ENCODE measurements around the gene L3MBTL1.

Gene L3MBTL1

DNA sequence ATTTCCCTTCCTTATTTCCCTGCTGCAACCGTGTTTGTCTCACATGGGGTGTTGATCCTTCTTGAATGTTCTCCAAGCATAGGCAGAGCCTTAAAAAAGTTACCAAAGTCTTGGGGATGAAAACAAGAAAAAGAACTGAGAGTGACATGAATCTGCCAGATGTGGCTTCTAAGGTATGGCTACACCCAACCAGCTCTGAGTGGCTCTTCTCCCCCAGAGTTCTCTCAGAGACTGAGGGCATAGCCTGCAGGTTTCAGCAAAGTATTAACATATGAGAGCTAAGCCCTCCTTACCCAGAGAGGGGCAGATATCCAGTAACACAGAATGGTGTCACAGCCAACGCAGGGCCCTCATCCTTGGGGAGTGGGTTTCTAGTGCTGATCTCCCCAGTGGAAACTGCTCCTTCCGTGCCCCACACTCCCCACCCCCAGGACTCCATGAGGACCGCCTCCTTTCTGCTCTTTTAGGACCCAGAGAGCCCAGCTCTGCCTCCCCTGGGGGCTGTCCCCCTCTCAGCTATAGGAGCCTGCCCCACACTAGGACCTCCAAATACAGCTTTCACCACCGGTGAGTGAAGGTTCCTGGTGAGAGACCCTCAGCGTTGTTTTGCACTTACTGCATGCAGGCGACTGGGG, 28.0 kb downstream of the L3MBTL1 start:
- DNase-seq (ENCODE audit: low read depth in 2 of 2), result no peak

DNA sequence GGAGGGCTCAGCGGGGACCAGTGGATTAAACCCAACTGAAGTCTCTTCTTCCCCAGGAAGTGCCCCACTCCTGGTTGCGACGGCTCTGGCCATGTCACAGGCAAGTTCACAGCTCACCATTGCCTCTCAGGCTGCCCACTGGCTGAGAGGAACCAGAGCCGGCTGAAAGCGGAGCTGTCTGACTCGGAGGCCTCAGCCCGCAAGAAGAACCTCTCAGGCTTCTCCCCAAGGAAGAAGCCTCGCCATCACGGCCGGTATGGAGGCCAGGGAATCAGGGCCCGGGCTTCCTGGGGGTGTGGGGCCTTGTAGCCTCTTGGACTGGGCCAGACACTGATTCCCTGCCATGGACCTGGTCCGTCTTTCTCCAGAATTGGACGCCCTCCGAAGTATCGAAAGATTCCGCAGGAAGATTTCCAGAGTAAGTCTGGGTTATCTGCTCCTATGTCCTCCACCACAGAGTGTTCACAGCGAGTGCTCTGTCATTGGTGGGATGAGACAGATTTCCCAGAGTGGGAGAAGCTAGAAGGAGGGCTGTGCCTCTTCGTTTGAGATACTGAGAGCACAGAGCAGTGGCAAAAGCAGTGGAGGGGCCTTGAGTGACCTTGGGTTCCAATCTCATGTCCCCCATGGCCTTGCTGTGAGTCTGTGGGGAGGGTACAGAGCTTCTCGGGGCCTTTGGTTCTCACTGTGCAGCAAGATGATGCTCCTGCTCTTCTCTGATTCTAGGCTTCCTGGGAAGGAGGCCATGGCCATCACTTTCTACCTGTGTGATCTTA, 28.7 kb downstream of the L3MBTL1 start:
- DNase-seq (ENCODE audit: low read depth in 2 of 2), result no peak

DNA sequence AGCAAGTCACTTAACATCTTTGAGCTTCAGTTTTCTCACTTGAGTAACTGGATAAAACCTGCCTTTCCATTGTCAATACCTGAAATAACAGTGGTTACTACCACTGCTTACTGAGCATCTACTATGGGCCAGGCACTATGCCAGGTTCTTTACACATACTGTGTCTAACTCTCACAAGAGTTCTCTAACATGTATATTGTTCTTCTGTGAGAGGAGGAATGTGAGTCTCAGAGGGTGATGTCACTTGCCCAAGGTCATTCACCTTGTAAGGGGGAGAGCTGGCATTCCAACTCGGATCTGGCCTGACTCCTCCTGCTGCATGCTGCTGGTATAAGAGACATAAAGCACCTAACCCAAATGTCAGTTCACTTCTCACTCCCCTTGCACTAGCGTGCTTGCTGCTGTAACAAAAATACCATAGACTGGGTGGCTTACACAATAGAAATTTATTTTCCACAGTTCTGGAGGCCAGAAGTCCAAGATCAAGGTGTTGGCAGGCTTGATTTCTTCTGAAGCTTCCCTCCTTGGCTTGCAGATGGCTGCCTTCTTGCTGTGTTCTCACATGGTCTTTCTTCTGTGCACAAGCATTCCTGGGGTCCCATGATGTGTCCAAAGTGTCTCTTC, 29.4 kb downstream of the L3MBTL1 start:
- no peak for DNase-seq (ENCODE audit: low read depth in 2 of 2)

DNA sequence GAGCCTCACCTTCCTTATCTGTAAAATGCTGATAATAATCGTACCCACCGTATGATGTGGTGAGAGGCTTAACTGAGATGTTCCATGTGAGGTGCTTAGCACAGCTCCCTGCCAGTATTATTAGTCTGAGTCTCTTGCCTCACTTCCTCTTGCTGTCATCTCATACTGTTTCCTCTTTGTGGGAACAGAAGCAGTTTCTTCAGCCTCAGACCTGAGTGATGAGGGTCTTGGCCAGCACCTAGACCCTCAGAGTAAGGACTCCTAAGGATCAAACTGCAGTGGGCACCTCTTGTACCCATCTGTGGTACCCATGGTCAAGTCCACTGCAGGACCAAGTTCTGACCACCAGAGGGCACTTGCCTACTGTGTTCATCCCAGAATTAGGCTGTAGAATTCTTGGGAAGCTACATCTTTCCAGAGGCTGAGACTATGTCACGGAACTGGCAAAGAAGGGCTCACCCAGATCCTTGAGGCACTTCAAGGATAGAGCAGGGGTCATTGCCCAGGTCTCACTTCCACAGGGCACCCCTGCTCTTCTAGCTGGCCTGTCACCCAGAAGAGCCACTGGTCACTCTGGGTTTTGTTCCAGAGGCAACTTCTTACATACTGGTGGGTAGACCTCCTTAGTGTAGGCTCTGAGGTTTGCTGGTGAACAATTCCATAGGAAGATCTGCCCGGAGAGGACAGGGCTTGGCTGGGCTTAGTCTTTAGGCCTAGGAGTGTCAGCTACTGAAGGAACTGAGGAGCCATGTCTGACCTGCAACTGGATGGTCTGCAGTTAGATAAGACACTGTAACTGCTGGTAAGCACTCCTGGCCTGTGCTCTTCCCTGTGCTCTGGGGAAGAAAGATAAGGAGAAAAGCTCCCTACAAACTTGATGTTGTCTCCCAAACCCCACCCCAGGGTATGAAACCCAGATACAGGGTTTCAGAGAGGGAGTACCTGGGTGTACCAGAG, 30.7 kb downstream of the L3MBTL1 start:
- DNase-seq (ENCODE audit: low read depth in 2 of 2), result peak in 1 of 2 donors; percentile 15

DNA sequence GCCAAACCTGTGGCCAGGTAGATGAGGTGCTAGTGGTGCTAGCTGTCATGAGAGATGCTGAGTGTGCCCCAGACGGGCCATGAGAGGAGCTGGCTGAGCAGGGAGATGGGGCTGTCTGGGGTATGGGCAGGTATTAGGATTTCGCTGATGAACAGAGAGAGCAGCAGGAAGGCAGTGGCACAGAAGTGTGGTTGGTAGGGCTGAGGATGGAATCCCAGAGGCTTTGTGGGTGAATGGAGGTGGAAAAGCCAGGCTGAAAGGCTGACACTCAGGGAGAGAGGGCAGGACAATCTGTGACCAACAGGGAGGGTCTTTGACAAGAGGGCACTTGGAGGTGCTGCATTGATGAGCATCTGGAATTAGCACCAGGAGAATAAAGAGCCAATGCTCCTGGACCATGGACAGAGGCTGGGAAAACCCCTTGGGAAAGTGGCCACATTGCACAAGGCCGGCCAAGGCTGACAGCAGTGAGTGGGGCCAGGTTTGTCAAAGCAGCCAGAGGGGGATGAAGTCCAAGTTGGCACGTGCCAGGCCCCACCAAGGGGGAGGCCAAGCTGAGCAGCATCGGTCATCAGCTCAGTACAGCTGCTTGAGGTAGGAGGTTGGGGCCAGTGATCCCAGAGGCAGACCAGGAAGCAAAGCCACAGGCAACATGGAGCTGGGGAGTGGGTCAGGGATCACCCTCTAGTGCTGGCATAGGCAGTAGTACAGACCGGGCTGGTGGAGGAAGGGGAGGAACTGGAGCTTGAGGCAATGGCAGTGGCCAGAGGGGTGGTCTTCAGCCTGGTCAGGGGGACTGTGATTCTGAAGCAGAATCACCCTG, 31.6 kb downstream of the L3MBTL1 start:
- DNase-seq (ENCODE audit: low read depth in 2 of 2), result no peak

DNA sequence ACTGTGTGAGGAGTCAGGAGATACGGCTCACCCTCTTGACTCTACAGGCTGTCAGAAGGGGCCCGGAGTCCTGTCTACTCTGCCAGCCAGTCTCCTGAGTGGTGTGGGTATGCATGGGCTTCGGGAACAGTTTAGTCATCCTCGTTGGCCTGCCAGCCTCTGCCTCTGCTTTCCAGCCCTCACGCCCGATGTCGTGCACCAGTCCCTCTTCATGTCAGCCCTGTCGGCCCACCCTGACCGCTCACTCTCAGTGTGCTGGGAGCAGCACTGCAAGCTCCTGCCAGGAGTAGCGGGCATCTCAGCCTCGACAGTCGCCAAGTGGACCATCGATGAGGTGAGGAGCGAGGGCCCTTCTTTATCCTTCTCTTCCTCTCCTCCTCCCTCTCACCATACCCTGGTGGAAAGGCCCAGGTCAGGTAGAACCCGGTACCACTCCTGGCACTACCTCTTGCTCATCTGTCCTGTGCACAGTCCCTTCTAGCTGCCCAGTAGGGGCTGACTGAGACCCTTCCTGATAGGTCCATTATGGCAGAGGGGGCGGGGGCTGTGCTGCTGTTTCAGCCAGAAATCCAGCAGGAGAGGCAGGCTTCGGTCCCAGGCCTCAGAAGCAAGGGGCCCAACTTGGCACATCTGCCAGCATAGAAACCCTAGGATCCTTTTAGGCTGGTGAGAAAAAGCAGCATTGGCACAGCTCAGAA, 32.6 kb downstream of the L3MBTL1 start:
- DNase-seq (ENCODE audit: low read depth in 2 of 2), result no peak

DNA sequence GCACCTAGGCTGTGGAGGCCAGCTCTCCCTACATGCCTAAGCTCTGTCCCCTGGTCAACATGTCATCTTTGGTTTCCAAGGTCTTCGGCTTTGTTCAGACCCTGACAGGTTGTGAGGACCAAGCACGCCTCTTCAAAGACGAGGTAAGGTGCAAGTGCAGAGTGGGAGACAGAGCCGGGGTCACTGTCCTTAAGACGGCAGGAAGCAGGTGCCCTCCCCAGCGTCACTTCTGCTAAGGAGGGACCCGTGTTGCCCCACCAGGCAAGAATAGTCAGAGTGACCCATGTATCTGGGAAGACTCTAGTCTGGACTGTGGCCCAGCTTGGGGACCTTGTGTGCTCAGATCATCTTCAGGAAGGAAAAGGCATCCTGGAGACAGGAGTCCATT, 33.2 kb downstream of the L3MBTL1 start:
- DNase-seq (ENCODE audit: low read depth in 2 of 2), result no peak

DNA sequence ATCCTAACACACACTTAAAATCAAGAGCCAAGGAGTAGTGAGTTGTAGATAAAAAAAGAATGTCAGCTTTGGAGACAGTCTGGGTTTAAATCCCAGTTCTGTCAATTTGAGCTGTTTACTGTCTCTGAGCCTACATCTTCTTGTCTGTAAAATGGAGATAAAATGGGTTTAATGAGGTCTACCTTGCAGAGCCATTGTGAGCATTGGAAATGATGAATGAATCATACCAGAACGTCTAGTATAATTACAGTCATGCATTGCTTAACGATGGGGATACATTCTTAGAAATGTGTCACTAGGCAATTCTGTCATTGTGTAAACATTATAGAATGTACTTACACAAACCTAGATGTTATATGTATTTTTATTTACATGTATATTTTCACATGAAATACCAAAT, 33.7 kb downstream of the L3MBTL1 start:
- DNase-seq (ENCODE audit: low read depth in 2 of 2), result no peak

DNA sequence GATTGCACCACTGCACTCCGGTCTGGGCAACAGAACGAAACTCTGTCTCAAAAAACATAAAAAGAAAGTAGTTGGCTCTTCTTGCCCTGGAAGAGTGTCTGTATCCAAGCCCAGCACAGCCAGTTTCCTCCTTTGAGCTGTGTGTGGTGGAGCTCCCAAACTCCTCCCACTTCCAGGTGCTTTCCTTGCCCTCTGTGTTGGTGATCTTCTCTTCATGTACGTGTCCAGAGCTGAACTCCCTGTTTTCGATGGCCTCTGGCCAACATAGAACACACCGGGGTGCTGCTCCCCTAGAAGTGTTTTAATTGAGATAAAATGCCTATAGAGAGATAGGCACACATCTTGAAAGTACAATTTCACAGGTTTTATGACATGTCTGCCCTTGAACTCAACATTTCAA, 34.7 kb downstream of the L3MBTL1 start:
- no peak for DNase-seq (ENCODE audit: low read depth in 2 of 2)

DNA sequence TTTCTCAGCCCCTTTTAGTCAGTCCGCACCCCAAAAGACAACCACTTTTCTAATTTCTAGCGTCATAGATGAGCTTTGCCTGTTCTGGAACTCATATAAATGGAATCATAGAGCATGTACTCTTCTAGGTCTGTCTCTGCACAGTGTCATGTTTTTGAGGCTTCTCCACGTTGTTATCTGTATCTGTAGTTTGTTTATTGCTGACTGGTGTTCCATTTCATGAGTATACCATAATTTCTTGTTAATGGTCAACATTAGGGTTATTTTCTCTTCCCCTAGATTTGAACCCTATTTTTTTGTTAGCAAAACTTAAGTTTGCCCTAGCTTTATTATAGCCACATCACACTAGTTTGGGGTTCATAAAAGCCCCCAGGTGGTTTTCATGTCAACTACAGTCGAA, 35.2 kb downstream of the L3MBTL1 start:
- DNase-seq (ENCODE audit: low read depth in 2 of 2), result no peak

DNA sequence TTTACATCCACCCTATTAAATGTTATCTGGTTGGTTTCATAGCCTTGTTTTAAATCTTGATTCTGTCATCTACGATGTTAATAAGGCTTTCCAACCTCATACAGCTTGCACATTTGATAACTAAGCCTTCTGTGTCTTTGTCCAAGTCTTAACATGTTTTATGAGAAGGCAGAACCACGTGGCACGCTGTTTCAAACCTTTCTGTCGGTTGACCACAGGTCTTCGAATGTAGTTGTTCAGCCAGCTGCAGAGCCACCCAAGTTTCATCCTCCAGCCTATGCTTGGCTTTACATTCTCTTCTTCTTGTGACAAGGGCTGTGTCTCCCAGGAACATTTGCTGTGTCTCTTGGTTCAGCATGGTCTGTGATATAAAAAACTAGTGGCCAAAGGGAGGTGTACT, 35.6 kb downstream of the L3MBTL1 start:
- no peak for DNase-seq (ENCODE audit: low read depth in 2 of 2)

DNA sequence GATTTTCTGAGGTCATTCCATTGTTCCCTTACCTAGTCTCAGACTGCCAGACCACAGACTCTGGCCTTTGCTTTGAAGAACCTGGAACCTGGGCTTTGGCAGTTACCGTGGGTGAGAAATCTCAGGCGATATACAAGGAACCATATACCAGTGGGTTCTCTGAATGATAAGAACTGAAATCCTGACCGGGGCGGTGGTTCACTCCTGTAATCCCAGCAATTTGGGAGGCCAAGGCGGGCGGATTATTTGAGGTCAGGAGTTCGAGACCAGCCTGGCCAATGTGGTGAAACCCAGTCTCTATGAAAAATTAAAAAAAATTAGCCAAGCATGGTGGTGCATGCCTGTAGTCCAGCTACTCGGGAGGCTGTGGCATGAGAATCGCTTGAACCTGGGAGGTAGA, 37.0 kb downstream of the L3MBTL1 start:
- DNase-seq (ENCODE audit: low read depth in 2 of 2), result no peak

DNA sequence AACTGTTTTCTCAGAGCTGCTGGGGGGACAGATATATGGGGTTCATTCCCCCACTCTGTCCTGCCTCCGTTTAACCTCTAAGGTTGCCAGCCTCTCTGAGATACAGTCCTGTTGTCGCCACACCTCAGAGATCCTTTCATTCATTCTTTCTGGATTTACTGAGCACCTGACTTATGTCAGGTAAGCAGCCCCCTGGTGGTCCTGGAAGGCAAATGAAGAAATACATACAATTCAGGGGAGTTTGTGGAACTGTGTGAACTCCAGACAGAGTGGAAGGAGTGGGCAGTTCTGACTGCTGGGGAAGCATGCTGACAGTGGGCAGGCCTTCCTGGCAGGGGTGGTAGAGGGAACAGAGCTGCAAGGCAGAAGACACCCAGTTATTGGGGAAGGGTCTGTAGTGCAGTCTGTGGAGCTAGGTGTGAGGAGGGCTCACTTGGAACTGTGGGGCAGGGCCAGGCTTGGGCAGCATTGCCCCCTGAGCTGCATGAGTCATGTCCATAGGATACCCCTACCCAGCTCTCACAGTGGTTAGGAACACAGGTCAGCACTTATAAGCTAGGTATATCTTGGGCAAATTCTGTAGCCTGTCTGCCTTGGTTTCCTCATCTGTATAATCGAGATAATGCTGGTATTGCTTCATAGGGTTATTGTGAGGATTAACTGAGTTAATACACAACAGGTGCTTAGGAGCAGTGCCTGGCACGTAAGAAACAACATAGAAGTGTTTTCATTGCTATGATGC, 38.5 kb downstream of the L3MBTL1 start:
- DNase-seq (ENCODE audit: low read depth in 2 of 2), result no peak

DNA sequence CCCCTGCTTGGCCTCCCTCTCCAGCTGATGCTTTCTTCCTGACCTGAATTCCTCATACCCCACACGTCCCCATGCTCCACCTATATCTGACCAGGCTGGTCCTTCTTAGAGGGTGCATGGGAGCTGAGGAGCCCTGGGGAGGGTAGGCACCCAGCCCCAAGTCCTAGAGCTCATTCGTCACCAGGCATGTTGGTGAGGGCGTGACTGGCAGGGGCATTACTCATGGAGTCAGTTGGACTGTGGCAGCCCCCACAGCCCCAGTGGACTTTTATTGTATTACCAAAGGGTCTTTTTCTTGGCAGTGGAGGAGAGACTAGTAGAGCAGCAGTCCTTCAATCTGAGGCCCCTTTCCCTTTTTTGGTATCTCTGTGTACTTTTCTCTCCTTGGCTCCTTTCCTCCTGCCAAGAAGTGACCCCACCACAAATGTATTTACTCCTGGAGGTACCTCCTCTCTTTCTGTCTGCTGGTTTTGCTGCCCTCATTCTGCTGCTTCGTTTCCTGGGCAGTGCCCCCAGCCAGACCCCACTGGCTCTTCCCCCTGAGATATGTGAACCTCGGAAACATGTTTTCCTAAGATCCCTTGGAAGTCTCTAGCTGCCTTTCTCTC, 40.9 kb downstream of the L3MBTL1 start:
- DNase-seq (ENCODE audit: low read depth in 2 of 2), result no peak

DNA sequence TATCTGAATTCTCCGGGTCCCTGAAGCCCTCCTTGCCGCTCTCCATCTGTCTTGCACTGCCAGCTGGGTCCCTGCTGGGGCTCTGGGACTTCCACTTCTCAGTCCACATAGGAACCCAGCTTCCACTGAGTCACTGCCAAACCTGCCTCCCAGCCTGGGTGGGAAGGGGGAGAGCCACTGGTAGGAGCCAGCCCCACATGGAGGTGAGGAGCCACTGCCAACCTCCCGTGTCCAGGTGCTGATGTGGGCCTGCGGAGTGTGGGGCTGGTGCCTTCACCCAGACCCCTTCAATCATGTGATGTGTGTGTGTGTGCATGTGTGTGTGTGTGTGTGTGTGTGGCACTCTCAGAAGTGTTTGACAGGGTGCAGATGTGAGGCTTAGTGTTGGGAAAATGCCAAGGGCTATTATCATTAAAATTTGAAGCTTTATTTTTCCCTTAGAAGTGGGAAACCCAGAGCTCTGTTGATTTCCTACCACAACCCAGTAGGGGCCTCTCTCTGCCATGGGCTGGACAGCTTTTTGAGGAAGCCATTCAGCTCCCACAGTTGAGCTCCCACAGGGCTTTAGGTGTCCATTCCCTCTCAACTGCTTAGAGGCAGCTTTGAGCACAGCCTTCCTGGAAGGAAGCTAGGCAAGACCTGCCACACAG, 42.0 kb downstream of the L3MBTL1 start:
- DNase-seq (ENCODE audit: low read depth in 2 of 2), result no peak

DNA sequence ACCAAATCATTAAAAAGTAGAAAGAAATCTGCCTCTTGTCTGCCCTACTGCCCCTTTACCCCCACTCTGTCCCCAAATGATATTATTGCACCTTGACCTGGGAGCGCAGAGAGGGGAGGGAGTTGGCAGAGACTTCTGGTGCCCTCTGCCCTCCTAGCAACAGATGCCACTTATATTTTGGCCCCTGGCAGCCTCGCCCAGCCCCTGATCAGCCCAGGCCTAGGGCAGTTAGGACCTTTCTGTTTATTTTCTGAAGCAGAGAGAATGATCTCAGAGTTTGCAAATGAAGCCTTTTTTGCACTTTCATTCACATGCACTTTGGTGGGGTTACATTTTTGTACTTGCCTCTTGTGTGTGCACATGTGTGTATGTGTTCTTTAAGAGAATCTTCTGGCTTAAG, 43.0 kb downstream of the L3MBTL1 start:
- no peak for DNase-seq (ENCODE audit: low read depth in 2 of 2)

DNA sequence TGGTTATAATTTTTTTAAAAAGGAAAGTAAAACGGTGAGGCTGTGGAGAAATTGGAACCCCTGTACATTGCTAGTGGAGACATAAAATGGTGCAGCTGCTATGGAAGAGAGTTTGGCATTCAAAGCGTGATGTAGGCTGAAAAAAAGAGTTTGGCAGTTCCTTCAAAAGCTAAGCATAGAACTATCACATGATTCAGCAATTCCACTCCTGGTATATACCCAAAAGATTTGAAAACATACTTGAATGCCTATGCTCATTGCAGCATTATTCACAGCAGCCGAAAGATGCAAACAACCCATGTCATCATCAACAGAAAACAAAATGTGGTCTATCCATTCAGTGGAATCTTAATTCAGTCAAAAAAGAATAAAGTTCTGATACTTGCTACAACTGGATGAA, 46.9 kb downstream of the L3MBTL1 start:
- no peak for DNase-seq (ENCODE audit: low read depth in 2 of 2)

DNA sequence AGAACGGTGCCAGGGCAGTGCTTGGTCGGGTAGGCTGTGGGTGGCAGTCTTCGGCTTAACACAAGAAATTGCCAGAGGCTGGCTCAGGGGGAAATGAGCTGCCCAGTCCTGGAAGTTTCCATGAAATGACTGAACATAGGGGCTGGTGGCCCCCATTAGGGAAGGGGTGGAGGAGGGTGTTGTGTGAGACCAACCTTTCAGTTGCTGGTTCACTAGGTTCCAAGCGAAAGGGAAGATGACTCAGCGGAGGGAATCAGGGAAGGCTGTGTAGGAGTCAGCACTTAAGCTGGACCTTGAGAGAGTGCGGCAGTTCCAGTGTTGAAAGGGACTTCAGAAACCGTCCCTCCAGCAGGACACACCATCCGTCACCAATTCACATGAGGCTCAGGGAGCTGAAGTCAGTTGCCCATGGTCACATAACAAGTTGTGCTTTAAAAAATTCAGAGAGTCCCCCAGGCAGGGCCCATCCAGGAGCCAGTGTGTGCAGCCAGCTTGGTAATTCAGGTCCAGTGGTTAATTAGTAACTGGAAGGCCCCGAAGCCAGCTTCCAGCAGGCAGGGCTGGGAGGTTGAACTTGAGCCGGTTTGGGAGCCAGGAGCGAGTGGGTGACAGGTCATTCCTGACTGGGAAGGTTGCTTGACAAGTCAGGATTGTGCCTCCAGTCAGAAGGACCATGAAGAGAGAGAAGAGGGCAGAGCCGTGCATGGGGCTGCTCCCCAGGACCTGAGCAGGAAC, 51.1 kb downstream of the L3MBTL1 start, which contains the start of gene SGK2:
SGK2 (plus strand) TSS at position 616 of the 735 bp plus-strand sequence. CDS start 7,469 bp downstream, outside the sequence.
- no peak for DNase-seq (ENCODE audit: low read depth in 2 of 2)

All from stimulated activated CD8-positive, alpha-beta memory T cell treated with anti-CD3 and anti-CD28 coated beads, Interleukin-2, amount 100 ng/mL, for 1 hour (primary cell).